Measurements from ENCODE around the gene JPH4.

The JPH4 gene

GRCh38 chr14:23522643-23523198, 55.9 kb downstream of the JPH4 start:
- no peak for DNase-seq

- no peak for DNase-seq
Measured at GRCh38 chr14:23521785-23522640, 56.6 kb downstream of the JPH4 start.

GRCh38 chr14:23520899-23521533, 57.6 kb downstream of the JPH4 start:
- no peak for DNase-seq

GRCh38 chr14:23518709-23519108, 59.9 kb downstream of the JPH4 start:
- no peak for DNase-seq
